Hindlimb muscle (tissue), 1 donor: ENCODE results near the gene S100A8. TPM values are rescaled to one million over a fixed set of nuclear protein-coding genes. Genes with fewer than 3 reads are reported as not detected.

Experiments used
- DNase-seq: peaks from one replicate; pipeline ENCODE4 v3.0.0-alpha.2; 2013
- polyA plus RNA-seq: library from polyadenylated mRNA; unstranded; fragments of 120-200 nt; gene quantifications from one replicate; pipeline ENCODE4 v1.2.1, GENCODE V29; 2013; ENCODE audit not compliant: insufficient read length

S100A8 gene
- polyA plus RNA-seq, 1 donor: 12.5 TPM

- no peak for DNase-seq
Observed at GRCh38 chr1:153389973-153390879, 647 bp downstream of the S100A8 start.

DNA sequence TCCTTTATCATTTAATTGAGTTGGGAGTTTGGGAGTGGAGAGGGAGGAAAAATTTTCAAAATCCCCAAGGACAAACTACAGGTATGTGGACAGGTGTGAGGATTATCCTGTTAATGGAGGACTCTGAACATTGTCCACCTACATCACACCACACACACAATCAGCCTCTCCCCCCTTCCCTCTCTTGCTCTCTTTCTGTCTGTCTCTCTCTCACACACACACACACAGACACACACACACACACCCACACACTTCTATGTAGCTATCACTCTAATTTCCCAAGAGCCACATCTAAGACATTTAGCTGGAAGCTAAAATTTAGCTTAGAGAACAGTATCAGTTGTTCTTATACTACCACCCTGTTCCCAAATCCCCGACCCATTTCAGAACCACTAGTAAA, 1.5 kb downstream of the S100A8 start:
- no peak for DNase-seq

- DNase-seq: no peak
Observed at GRCh38 chr1:153387785-153388184, 3.1 kb downstream of the S100A8 start.

GRCh38 chr1:153387001-153387400, 3.9 kb downstream of the S100A8 start:
- DNase-seq: no peak

- peak; percentile 29 for DNase-seq
Observed at GRCh38 chr1:153386500-153386901, 4.4 kb downstream of the S100A8 start.

GRCh38 chr1:153384958-153385580, 5.8 kb downstream of the S100A8 start:
- no peak for DNase-seq

DNA sequence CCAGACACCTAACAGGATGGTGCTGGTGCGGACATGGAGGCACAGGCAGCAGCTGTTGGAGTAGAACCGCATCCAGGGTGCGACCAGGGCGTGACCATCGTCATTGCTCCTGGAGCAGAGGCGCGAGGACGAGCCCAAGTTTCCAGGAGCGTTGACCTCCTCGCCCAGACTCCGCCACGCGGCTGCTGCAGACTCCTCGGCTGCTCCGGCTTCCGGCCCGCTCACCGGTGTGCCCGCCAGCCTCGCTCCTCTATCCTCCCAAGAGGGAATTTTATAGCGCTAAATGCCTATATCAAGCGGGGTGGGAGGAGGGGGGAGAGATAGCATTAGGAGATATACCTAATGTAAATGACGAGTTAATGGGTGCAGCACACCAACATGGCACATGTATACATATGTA, 10.2 kb downstream of the S100A8 start:
- DNase-seq: no peak

DNA sequence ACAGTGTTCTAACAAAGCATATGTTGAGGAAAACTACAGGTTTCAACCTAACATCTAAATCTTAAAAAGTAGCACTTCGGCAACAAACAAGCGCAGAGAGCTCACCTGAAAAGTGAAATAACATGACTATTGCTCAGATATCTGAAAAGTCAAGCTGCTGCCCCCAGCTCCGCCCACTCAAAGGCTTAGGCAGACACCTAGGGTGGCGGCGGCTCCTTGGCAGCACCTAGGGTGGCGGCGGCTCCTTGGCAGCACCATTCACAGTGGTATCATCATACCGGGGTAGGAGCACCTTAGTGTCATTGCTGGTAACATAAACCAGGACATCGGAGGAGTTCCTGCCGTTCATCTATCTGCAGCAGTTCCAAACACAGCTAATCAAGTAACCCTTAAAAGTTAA, 11.3 kb downstream of the S100A8 start:
- DNase-seq: no peak

GRCh38 chr1:153375511-153375910, 15.4 kb downstream of the S100A8 start, which contains the start of gene S100A12:
Gene S100A12, minus strand, starts transcription at chr1:153375621. Its CDS starts 1,029 bp downstream, at chr1:153374592.
- DNase-seq: no peak

GRCh38 chr1:153374071-153374470, 16.8 kb downstream of the S100A8 start:
- no peak for DNase-seq

- DNase-seq: no peak
Observed at GRCh38 chr1:153372571-153372970, 18.3 kb downstream of the S100A8 start.

- DNase-seq: no peak
Observed at GRCh38 chr1:153371231-153371630, 19.6 kb downstream of the S100A8 start.

DNA sequence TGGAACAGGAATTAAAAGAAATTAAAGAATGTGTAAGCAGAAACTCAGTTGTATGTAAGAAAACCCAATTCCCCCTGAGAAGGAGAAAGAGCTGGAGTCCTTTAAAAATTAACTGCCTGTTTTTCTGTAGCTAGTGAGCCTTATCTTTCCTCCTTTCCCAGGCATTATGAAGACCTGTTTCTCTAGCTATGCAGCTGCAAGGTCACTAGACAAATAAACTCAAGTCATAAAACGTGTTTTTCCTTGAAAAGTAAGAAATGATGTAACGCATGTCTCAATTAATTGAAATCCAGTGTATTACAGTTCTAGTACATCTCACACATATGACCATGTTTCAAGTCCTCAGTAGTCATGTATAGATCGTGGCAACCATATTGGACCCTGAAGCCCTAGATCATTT, 20.7 kb downstream of the S100A8 start:
- no peak for DNase-seq

GRCh38 chr1:153368495-153368894, 22.4 kb downstream of the S100A8 start:
- no peak for DNase-seq

- DNase-seq: no peak
Observed at GRCh38 chr1:153367090-153367489, 23.8 kb downstream of the S100A8 start.

DNA sequence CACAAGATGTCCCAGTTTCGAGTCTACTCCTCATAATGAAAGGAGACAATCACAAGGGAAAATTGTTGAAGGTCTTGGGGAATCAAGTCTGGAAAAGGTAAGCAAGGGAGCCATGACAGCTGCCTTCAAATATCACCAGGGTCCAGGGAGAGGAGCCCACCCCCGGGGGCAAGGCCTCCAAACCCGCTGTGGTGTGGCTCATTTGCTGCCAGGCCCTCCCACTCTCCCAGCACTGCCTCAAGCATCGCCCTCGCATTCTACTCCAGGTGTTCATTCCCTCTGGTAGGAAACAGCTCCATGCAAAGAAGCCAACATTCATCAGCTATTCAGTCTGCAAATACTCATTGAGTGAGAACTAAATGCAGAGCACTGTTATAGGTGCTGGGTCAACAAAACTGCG, 24.6 kb downstream of the S100A8 start:
- DNase-seq: no peak

DNA sequence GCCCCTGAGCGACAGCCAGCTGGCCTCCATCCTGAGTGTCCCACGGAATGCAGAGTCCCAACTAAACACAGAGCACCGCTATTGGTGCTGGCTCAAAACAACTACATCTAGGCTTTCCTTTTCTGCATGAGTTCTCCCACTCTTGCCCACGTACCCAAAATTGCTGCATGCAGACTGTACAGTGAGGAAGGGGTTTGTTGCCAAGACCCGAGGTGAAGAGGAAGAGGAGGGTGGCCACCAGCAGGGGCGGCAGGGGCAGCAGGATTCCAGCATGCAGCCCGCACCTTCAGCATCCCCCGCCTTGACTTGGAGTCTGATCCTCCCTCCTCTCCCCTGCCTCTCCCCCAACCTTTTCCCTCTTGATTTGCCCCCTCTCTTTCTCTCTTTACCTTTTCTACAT, 25.2 kb downstream of the S100A8 start:
- no peak for DNase-seq

GRCh38 chr1:153364766-153365666, 25.9 kb downstream of the S100A8 start:
- DNase-seq: no peak

- DNase-seq: no peak
Observed at GRCh38 chr1:153364156-153364555, 26.7 kb downstream of the S100A8 start.

DNA sequence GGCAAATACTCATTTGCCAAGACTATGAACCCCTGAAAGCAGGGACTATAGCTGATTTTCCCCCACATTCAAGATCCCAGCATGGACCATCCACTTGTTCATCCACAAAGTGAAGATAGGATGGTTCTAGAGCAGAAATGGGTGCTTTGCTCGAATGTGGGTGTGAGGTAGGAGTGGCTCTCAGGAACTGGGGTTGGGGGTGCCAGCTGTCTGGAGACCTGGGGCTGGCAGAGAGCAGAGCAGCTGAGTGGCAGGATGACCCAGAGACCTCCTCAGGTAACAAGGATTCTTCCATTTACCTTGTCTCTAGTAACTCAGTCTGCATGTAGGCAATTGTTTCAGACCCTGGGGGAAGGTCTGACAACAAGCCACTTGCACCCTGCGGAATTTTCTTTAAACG, 27.2 kb downstream of the S100A8 start:
- DNase-seq: no peak

DNA sequence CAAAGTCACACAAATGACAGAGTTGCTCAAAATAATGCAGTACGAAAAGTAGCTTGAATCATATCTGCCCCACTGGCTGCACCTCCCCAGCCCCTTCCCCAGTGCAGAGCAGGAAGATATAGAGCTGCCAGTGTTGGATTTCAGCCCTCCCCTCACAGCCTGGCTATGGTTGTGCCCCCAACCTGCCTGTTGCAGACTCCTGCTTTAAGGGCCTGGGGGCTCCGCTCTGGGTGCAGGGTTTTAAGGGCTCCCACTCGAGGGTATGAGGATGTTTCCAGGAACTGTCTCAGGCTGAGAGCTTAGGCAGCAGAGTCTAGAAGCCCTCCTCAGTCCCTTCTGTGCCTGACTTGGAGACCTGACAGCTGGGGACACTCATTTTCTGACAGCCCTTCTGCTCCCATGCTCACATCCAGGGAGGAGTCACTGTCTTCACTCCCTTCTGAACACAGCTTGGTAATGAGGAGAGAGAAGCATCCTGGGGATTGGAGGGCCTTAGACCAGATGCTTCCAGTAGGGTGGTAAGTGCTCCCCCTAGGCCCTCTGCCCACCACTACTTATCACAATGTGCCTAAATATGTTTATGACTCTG, 28.6 kb downstream of the S100A8 start:
- DNase-seq: no peak

- no peak for DNase-seq
Observed at GRCh38 chr1:153361480-153362109, 29.3 kb downstream of the S100A8 start.
